Hematopoietic multipotent progenitor cell treated with erythropoietin and hydrocortisone succinate and interleukin-3 and kit ligand, for 6 days (in vitro differentiated cells): ENCODE results near the gene GRAMD2B.
"Not testable (repeated sequence)": the region's sequence is repeated elsewhere in the genome, so short reads cannot be mapped to it uniquely, and the experiment has no call there.

ENCODE experiments used
- DNase-seq: peaks from one replicate; pipeline ENCODE4 v3.0.0-alpha.2; 2015

The GRAMD2B gene

GRCh38 chr5:126422994-126423788 is at the start of gene GRAMD2B:
TSS of gene GRAMD2B (plus strand) at chr5:126423409. CDS start at chr5:126423607, 198 bp downstream.
- DNase-seq = peak; percentile 81

- no peak for DNase-seq
Measured at GRCh38 chr5:126374109-126374416, 49.1 kb upstream of the GRAMD2B start.

GRCh38 chr5:126376443-126376842 is 46.8 kb upstream of the GRAMD2B start:
- no peak for DNase-seq

- DNase-seq = no peak
Measured at GRCh38 chr5:126377424-126377823, 45.8 kb upstream of the GRAMD2B start.

GRCh38 chr5:126380316-126380715 is 42.9 kb upstream of the GRAMD2B start:
- not testable (repeated sequence) for DNase-seq

GRCh38 chr5:126383246-126383645 is 40.0 kb upstream of the GRAMD2B start:
- DNase-seq = no peak

GRCh38 chr5:126383776-126384175 is 39.4 kb upstream of the GRAMD2B start:
- no peak for DNase-seq

- DNase-seq = no peak
Measured at GRCh38 chr5:126384985-126385384, 38.2 kb upstream of the GRAMD2B start.

- DNase-seq = no peak
Measured at GRCh38 chr5:126385524-126386502, 37.4 kb upstream of the GRAMD2B start.

GRCh38 chr5:126389179-126389578 is 34.0 kb upstream of the GRAMD2B start:
- no peak for DNase-seq

- DNase-seq = no peak
Measured at GRCh38 chr5:126390051-126390450, 33.2 kb upstream of the GRAMD2B start.

- DNase-seq = no peak
Measured at GRCh38 chr5:126391386-126391785, 31.8 kb upstream of the GRAMD2B start.

- DNase-seq = no peak
Measured at GRCh38 chr5:126394211-126394788, 28.9 kb upstream of the GRAMD2B start.

- no peak for DNase-seq
Measured at GRCh38 chr5:126395198-126395597, 28.0 kb upstream of the GRAMD2B start.

- no peak for DNase-seq
Measured at GRCh38 chr5:126395605-126396004, 27.6 kb upstream of the GRAMD2B start.

GRCh38 chr5:126396721-126397120 is 26.5 kb upstream of the GRAMD2B start:
- not testable (repeated sequence) for DNase-seq

GRCh38 chr5:126398791-126399190 is 24.4 kb upstream of the GRAMD2B start:
- DNase-seq = no peak

- DNase-seq = no peak
Measured at GRCh38 chr5:126400621-126401251, 22.5 kb upstream of the GRAMD2B start.

GRCh38 chr5:126402621-126403555 is 20.3 kb upstream of the GRAMD2B start:
- DNase-seq = no peak

GRCh38 chr5:126403876-126404275 is 19.3 kb upstream of the GRAMD2B start:
- no peak for DNase-seq

- no peak for DNase-seq
Measured at GRCh38 chr5:126410623-126411022, 12.6 kb upstream of the GRAMD2B start.

- DNase-seq = no peak
Measured at GRCh38 chr5:126413856-126414255, 9.4 kb upstream of the GRAMD2B start.
